ENCODE results near the gene KRT86. TPM values are rescaled to one million over a fixed set of nuclear protein-coding genes. Genes with fewer than 3 reads are reported as not detected.
A peak's percentile ranks its signal among the peaks of the same experiment; 100 is the strongest.
"Not testable (repeated sequence)": the region's sequence is repeated elsewhere in the genome, so short reads cannot be mapped to it uniquely, and the experiment has no call there.

KRT86 gene
- total RNA-seq, 1 donor from 2014 or later: 1.1 TPM

- intact Hi-C loops (cut with DNase I): no loop called here
- Histone ChIP-seq H3K36me3 (no peaks in the 10 kb centered on the region), H3K4me3 (no peak overlapping the region), H3K9me3 (no peaks in the 10 kb centered on the region), H3K27me3 (peaks cover 10% of the 10 kb centered on the region), H3K4me1 (peaks cover 14% of the 10 kb centered on the region), H3K27ac (peak overlapping the region; percentile 55)
- peak; percentile 0 for ATAC-seq
- no peak for DNase-seq
- no peak for TF ChIP-seq CTCF (IDR thresholded peaks at IDR 0.05)
Observed at GRCh38 chr12:52235822-52236361, 38.6 kb upstream of the KRT86 start.

GRCh38 chr12:52236386-52237050 lies 37.9 kb upstream of the KRT86 start:
- peaks cover 14% of the 10 kb centered on the region for H3K4me1 ChIP-seq
- ATAC-seq (no peak), DNase-seq (no peak)
- H3K4me3 ChIP-seq: no peak overlapping the region
- no peaks in the 10 kb centered on the region for H3K36me3 ChIP-seq
- H3K27ac ChIP-seq: no peak overlapping the region
- no peaks in the 10 kb centered on the region for H3K9me3 ChIP-seq
- intact Hi-C loops (cut with DNase I): no loop called here
- no peak for TF ChIP-seq CTCF (IDR thresholded peaks at IDR 0.05)
- peaks cover 10% of the 10 kb centered on the region for H3K27me3 ChIP-seq

- intact Hi-C loops (cut with DNase I): no loop called here
- Histone ChIP-seq H3K36me3 (no peaks in the 10 kb centered on the region), H3K27me3 (peaks cover 6% of the 10 kb centered on the region), H3K27ac (no peak overlapping the region), H3K9me3 (no peaks in the 10 kb centered on the region), H3K4me1 (peaks cover 10% of the 10 kb centered on the region), H3K4me3 (no peak overlapping the region)
- no peak for DNase-seq
- no peak for ATAC-seq
- no peak for TF ChIP-seq CTCF (IDR thresholded peaks at IDR 0.05)
Observed at GRCh38 chr12:52238207-52238840, 36.1 kb upstream of the KRT86 start.

GRCh38 chr12:52238916-52239646 lies 35.4 kb upstream of the KRT86 start:
- intact Hi-C loops (cut with DNase I): no loop called here
- Histone ChIP-seq H3K4me1 (peaks cover 17% of the 10 kb centered on the region), H3K27ac (no peak overlapping the region), H3K36me3 (no peaks in the 10 kb centered on the region), H3K27me3 (no peaks in the 10 kb centered on the region), H3K9me3 (no peaks in the 10 kb centered on the region), H3K4me3 (no peak overlapping the region)
- no peak for TF ChIP-seq CTCF (IDR thresholded peaks at IDR 0.05)
- peak; percentile 20 for ATAC-seq
- no peak for DNase-seq

GRCh38 chr12:52239767-52240166 lies 34.7 kb upstream of the KRT86 start:
- ATAC-seq (no peak), DNase-seq (no peak)
- H3K4me3 ChIP-seq: no peak overlapping the region
- H3K27ac ChIP-seq: no peak overlapping the region
- intact Hi-C loops (cut with DNase I): no loop called here
- peaks cover 24% of the 10 kb centered on the region for H3K4me1 ChIP-seq
- no peak for TF ChIP-seq CTCF (IDR thresholded peaks at IDR 0.05)
- no peaks in the 10 kb centered on the region for H3K27me3 ChIP-seq
- no peaks in the 10 kb centered on the region for H3K9me3 ChIP-seq
- no peaks in the 10 kb centered on the region for H3K36me3 ChIP-seq

- ATAC-seq; DNase-seq; H3K36me3 ChIP-seq; H3K27me3 ChIP-seq; H3K9me3 ChIP-seq; H3K27ac ChIP-seq; H3K4me3 ChIP-seq; intact Hi-C loops (cut with DNase I): not testable (repeated sequence)
- peaks cover 24% of the 10 kb centered on the region for H3K4me1 ChIP-seq
Observed at GRCh38 chr12:52240247-52240646, 34.2 kb upstream of the KRT86 start.
